Measurements from ENCODE around the gene MYMX. TPM values are rescaled to one million over a fixed set of nuclear protein-coding genes. Genes with fewer than 3 reads are reported as not detected.

Gene MYMX
- polyA plus RNA-seq, 3 donors, result not detected

- peak overlapping the region in 5 of 7 donors; percentile 62 to 88 (median 73) for H3K27ac Mint-ChIP-seq
- TF ChIP-seq CTCF (IDR thresholded peaks at IDR 0.05), result no peak
Observed at GRCh38 chr6:44232676-44233566, 16.2 kb downstream of the MYMX start.

GRCh38 chr6:44233567-44234100 is 16.9 kb downstream of the MYMX start:
- Mint-ChIP-seq H3K27me3 (ENCODE audit: low read depth in 3 of 3) (peaks cover 0 to 5% (median 0%) of the 10 kb centered on the region in 3 donors), H3K4me3 (peak overlapping the region in 1 of 2 donors; percentile 7), H3K9me3 (peaks cover 0 to 1% (median 0%) of the 10 kb centered on the region in 7 donors), H3K27ac (peak overlapping the region in 5 of 7 donors; percentile 29 to 88 (median 69)), H3K36me3 (peaks cover 19 to 32% of the 10 kb centered on the region in 2 donors), H3K4me1 (peaks cover 54% of the 10 kb centered on the region)
- peak overlapping the region; percentile 57 for H2AFZ ChIP-seq (ENCODE audit: insufficient read depth, low read depth, low read length, poor library complexity, severe bottlenecking)
- H3K4me2 ChIP-seq (replicated peaks; ENCODE audit: extremely low read depth, low read length, poor library complexity, severe bottlenecking), result peak overlapping the region; percentile 2
- peaks cover 5 to 14% of the 10 kb centered on the region in 2 donors for H3K36me3 ChIP-seq (replicated peaks in 1 of 2; ENCODE audit: control insufficient read depth in 1 of 2, insufficient read depth in 2 of 2, low read length in 2 of 2)
- H3K27ac ChIP-seq (ENCODE audit: low read depth in 1 of 2, low read length in 2 of 2), result peak overlapping the region in 1 of 2 donors; percentile 1
- H3K4me1 ChIP-seq (ENCODE audit: control insufficient read depth in 1 of 2, insufficient read depth in 2 of 2, low read length in 2 of 2), result peaks cover 32 to 35% of the 10 kb centered on the region in 2 donors
- H4K20me1 ChIP-seq (ENCODE audit: insufficient read depth, low read length), result no peaks in the 10 kb centered on the region
- 26% methylated on average over 9 of the region's 14 CpGs for WGBS (ENCODE audit: insufficient coverage)
- no peak overlapping the region for H3K4me3 ChIP-seq (replicated peaks in 1 of 3; ENCODE audit: low read depth in 2 of 3, low read length in 3 of 3)
- no peaks in the 10 kb centered on the region for H3K27me3 ChIP-seq (ENCODE audit: control insufficient read depth in 2 of 2, insufficient read depth in 2 of 2, low read length in 2 of 2)
- H3K9ac ChIP-seq (ENCODE audit: insufficient read depth, low read length, poor library complexity, severe bottlenecking), result no peak overlapping the region
- no peaks in the 10 kb centered on the region for H3K79me2 ChIP-seq (ENCODE audit: insufficient read depth, low read length)
- no peaks in the 10 kb centered on the region for H3K9me3 ChIP-seq (replicated peaks in 1 of 2; ENCODE audit: control insufficient read depth in 1 of 2, insufficient read depth in 1 of 2, low read length in 2 of 2)
- DNase-seq, result peak in 1 of 3 donors; percentile 47
- intact Hi-C loops (cut with micrococcal nuclease), result no loop called here
- no peak for TF ChIP-seq CTCF (IDR thresholded peaks at IDR 0.05)

More at GRCh38 chr6:44232676-44233566, 16.2 kb downstream of the MYMX start:
- Histone ChIP-seq H2AFZ (ENCODE audit: insufficient read depth, low read depth, low read length, poor library complexity, severe bottlenecking) (peak overlapping the region; percentile 57), H3K79me2 (ENCODE audit: insufficient read depth, low read length) (no peaks in the 10 kb centered on the region), H3K36me3 (replicated peaks in 1 of 2; ENCODE audit: control insufficient read depth in 1 of 2, insufficient read depth in 2 of 2, low read length in 2 of 2) (peaks cover 5 to 14% of the 10 kb centered on the region in 2 donors), H3K27ac (ENCODE audit: low read depth in 1 of 2, low read length in 2 of 2) (peak overlapping the region in 1 of 2 donors; percentile 1), H3K9ac (ENCODE audit: insufficient read depth, low read length, poor library complexity, severe bottlenecking) (no peak overlapping the region), H3K4me1 (ENCODE audit: control insufficient read depth in 1 of 2, insufficient read depth in 2 of 2, low read length in 2 of 2) (peaks cover 28 to 29% of the 10 kb centered on the region in 2 donors), H4K20me1 (ENCODE audit: insufficient read depth, low read length) (no peaks in the 10 kb centered on the region), H3K4me2 (replicated peaks; ENCODE audit: extremely low read depth, low read length, poor library complexity, severe bottlenecking) (peak overlapping the region; percentile 2), H3K27me3 (ENCODE audit: control insufficient read depth in 2 of 2, insufficient read depth in 2 of 2, low read length in 2 of 2) (no peaks in the 10 kb centered on the region), H3K9me3 (replicated peaks in 1 of 2; ENCODE audit: control insufficient read depth in 1 of 2, insufficient read depth in 1 of 2, low read length in 2 of 2) (no peaks in the 10 kb centered on the region), H3K4me3 (replicated peaks in 1 of 3; ENCODE audit: low read depth in 2 of 3, low read length in 3 of 3) (no peak overlapping the region)
- Mint-ChIP-seq H3K27me3 (ENCODE audit: low read depth in 3 of 3) (peaks cover 0 to 3% (median 0%) of the 10 kb centered on the region in 3 donors), H3K9me3 (peaks cover 0 to 1% (median 0%) of the 10 kb centered on the region in 7 donors), H3K4me1 (peaks cover 47% of the 10 kb centered on the region), H3K36me3 (peaks cover 19 to 32% of the 10 kb centered on the region in 2 donors), H3K4me3 (peak overlapping the region in 1 of 2 donors; percentile 7)
- 74% methylated on average over 13 of the region's 16 CpGs for WGBS (ENCODE audit: insufficient coverage)
- DNase-seq, result peak in 1 of 3 donors; percentile 53
- intact Hi-C loops (cut with micrococcal nuclease), result no loop called here
